Thyroid gland (tissue), 4 donors: ENCODE results near the gene CCDC85C.
A peak's percentile ranks its signal among the peaks of the same experiment; 100 is the strongest.

ENCODE experiments used
- CTCF ChIP-seq, 6 experiments: fragments of 200-600 bp in 3 of 6; fragments of 450-650 bp in 3 of 6; sonication (generic) in 3 of 6; IDR thresholded peaks; one replicate each; pipeline ENCODE4 v1.5.1; 2016 to 2019; ENCODE audit warnings: antibody characterized with exemption in 6 of 6, mild to moderate bottlenecking in 2 of 6, inconsistent platforms in 1 of 6, moderate library complexity in 1 of 6
- POLR2A ChIP-seq, 2 donors: fragments of 450-650 bp; IDR thresholded peaks; one replicate each; pipeline ENCODE4 v1.6.1; 2017; ENCODE audit warnings: antibody characterized with exemption in 2 of 2, mild to moderate bottlenecking in 2 of 2, moderate library complexity in 1 of 2

DNA sequence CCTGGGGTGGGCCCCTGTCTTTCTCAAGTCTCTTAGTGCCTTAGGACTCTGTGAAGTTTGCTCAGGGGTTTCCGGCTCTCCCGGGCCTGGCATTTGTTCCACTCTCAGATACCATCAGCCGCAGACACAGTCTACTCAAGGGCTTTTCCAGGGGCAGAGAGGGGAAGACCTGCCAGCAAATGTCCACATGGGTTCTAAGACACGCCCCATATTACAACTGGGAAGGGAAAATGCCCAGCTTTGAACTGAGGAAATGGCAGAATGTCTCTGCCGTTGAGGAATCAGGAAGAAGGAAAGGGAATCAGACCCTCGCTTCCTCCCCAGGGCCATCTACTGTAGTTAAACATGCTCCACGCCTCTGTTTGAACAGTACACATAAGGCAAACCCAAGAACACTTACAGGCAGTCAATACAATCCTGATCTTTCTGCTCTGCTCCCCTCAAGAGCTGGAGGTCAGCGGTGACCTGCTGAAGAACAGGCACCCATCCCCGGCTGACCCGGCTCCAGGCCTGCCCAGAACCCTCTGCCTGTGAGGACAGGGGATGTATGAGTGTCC, 7.9 kb downstream of the CCDC85C start:
- TF ChIP-seq CTCF (IDR thresholded peaks at IDR 0.05) (no peak), POLR2A (IDR thresholded peaks at IDR 0.05) (peak in 1 of 2 donors; percentile 56)
